ENCODE data around the gene RABEP1. TPM values are rescaled to one million over a fixed set of nuclear protein-coding genes. Genes with fewer than 3 reads are reported as not detected.

Gene RABEP1
- total RNA-seq, 2 donors from 2014 or later = 32.2 to 32.8 TPM

DNA sequence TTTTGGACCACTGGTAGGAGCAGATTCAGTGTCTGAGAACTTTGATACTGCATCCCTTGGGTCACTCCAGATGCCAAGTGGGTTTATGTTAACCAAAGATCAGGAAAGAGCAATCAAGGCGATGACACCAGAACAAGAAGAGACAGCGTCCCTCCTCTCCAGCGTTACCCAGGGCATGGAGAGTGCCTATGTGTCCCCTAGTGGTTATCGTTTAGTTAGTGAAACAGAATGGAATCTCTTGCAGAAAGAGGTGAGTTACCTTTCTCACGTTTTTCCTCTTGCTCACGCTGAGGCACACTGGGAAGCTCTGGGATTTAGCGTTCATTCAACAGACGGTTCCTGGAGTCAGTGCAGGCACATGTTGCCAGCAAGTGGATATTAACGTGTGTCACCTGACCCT, 79.3 kb downstream of the RABEP1 start:
- H3K4me1 ChIP-seq (ENCODE audit: control insufficient read depth, insufficient read depth, low read length) = peaks cover 12% of the 10 kb centered on the region

DNA sequence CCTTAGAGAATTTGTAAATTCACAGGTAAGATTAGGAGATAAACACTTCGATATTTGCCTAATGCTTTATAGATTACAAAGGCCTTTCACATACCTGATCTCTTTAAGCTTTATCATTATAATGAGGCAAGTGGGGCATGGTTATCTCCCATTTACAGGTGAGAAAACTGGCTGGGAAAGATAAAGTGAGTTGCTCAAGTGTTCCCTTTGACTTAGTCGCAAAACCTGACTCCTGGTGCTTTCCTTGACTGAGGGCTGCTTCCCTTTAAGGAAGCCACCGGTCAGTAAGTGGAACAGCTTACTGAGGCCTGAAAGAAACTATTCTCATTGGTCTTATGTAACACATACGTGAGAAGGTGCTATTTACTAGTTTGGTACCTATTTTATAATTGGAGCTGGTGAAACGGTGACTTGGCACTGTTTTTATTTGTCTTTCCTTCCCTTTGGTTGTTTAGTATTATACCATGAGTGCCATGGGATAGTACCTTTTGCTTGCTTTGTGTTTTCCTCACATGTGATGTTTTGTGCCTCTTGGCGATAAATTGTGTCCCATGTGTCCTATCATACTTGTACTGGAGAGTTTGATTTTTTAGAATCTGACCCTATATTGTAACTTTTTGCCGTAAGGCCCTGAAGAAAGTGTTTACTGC, 80.2 kb downstream of the RABEP1 start:
- Histone ChIP-seq H3K9ac (ENCODE audit: extremely low read depth, low read length, poor library complexity, severe bottlenecking) (no peak overlapping the region), H3K36me3 (ENCODE audit: control insufficient read depth, insufficient read depth, low read length) (peaks cover 48% of the 10 kb centered on the region), H3K27me3 (ENCODE audit: control insufficient read depth, insufficient read depth, low read length, poor library complexity, severe bottlenecking) (peaks cover 11% of the 10 kb centered on the region), H3K9me3 (ENCODE audit: control insufficient read depth, low read length) (no peaks in the 10 kb centered on the region), H3K27ac (ENCODE audit: low read depth, low read length) (no peak overlapping the region), H3K4me1 (ENCODE audit: control insufficient read depth, insufficient read depth, low read length) (peaks cover 12% of the 10 kb centered on the region), H3K4me3 (ENCODE audit: low read length) (no peak overlapping the region)
- Mint-ChIP-seq H3K4me3 (no peak overlapping the region), H3K27ac (peak overlapping the region; percentile 67), H3K36me3 (ENCODE audit: low read depth) (peaks cover 61% of the 10 kb centered on the region), H3K27me3 (ENCODE audit: insufficient read depth) (peaks cover 69% of the 10 kb centered on the region), H3K4me1 (peaks cover 30% of the 10 kb centered on the region), H3K9me3 (no peaks in the 10 kb centered on the region)
- WGBS, 2 experiments (ENCODE audit: insufficient coverage in 1 of 2, insufficient read length in 1 of 2) = 56 to 86% methylated on average over 3 to 7 of the region's 7 CpGs
- TF ChIP-seq, protein P1, sequence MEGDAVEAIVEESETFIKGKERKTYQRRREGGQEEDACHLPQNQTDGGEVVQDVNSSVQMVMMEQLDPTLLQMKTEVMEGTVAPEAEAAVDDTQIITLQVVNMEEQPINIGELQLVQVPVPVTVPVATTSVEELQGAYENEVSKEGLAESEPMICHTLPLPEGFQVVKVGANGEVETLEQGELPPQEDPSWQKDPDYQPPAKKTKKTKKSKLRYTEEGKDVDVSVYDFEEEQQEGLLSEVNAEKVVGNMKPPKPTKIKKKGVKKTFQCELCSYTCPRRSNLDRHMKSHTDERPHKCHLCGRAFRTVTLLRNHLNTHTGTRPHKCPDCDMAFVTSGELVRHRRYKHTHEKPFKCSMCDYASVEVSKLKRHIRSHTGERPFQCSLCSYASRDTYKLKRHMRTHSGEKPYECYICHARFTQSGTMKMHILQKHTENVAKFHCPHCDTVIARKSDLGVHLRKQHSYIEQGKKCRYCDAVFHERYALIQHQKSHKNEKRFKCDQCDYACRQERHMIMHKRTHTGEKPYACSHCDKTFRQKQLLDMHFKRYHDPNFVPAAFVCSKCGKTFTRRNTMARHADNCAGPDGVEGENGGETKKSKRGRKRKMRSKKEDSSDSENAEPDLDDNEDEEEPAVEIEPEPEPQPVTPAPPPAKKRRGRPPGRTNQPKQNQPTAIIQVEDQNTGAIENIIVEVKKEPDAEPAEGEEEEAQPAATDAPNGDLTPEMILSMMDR (conservative IDR thresholded peaks at IDR 0.05) = no peak
- DNase-seq = peak; percentile 76

More for the DNA sequence above, 79.3 kb downstream of the RABEP1 start:
- Mint-ChIP-seq H3K27ac (peak overlapping the region; percentile 67), H3K9me3 (no peaks in the 10 kb centered on the region), H3K4me1 (peaks cover 30% of the 10 kb centered on the region), H3K36me3 (ENCODE audit: low read depth) (peaks cover 64% of the 10 kb centered on the region), H3K27me3 (ENCODE audit: insufficient read depth) (peaks cover 69% of the 10 kb centered on the region), H3K4me3 (no peak overlapping the region)
- WGBS, 2 experiments (ENCODE audit: insufficient coverage in 1 of 2, insufficient read length in 1 of 2) = 77 to 86% methylated on average over 9 of the region's 9 CpGs
- no peak overlapping the region for H3K9ac ChIP-seq (ENCODE audit: extremely low read depth, low read length, poor library complexity, severe bottlenecking)
- peak; percentile 79 for DNase-seq
- H3K9me3 ChIP-seq (ENCODE audit: control insufficient read depth, low read length) = no peaks in the 10 kb centered on the region
- no peak overlapping the region for H3K27ac ChIP-seq (ENCODE audit: low read depth, low read length)
- peaks cover 47% of the 10 kb centered on the region for H3K36me3 ChIP-seq (ENCODE audit: control insufficient read depth, insufficient read depth, low read length)
- H3K27me3 ChIP-seq (ENCODE audit: control insufficient read depth, insufficient read depth, low read length, poor library complexity, severe bottlenecking) = peaks cover 11% of the 10 kb centered on the region
- peak overlapping the region; percentile 22 for H3K4me3 ChIP-seq (ENCODE audit: low read length)
- TF ChIP-seq, protein P1 (conservative IDR thresholded peaks at IDR 0.05) = peak; percentile 59

DNA sequence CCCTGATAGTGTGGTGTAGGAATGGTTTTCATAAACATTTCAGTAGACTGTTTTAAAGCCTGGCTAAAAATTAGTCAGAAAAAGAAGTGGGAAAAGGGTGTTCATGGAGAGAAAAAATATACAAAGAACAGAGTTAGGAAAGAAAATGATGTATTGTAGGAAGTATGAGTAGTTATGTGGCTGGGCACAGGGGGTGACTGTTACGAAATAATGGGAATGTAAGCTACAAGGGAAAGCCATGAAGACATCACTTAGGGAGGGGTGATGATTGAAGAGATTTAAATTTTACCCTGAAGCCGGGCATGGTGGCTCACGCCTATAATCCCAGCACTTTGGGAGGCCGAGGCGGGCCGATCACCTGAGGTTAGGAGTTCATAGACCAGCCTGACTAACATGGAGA, 82.1 kb downstream of the RABEP1 start:
- no peak overlapping the region for H3K4me3 Mint-ChIP-seq
- peaks cover 26% of the 10 kb centered on the region for H3K4me1 Mint-ChIP-seq
- H3K27me3 Mint-ChIP-seq (ENCODE audit: insufficient read depth) = peaks cover 54% of the 10 kb centered on the region
- TF ChIP-seq, protein P1 (conservative IDR thresholded peaks at IDR 0.05) = no peak
- no peaks in the 10 kb centered on the region for H3K9me3 Mint-ChIP-seq
- Histone ChIP-seq H3K27me3 (ENCODE audit: control insufficient read depth, insufficient read depth, low read length, poor library complexity, severe bottlenecking) (peaks cover 6% of the 10 kb centered on the region), H3K36me3 (ENCODE audit: control insufficient read depth, insufficient read depth, low read length) (peaks cover 44% of the 10 kb centered on the region), H3K9ac (ENCODE audit: extremely low read depth, low read length, poor library complexity, severe bottlenecking) (no peak overlapping the region), H3K4me3 (ENCODE audit: low read length) (no peak overlapping the region), H3K9me3 (ENCODE audit: control insufficient read depth, low read length) (no peaks in the 10 kb centered on the region), H3K4me1 (ENCODE audit: control insufficient read depth, insufficient read depth, low read length) (peaks cover 12% of the 10 kb centered on the region), H3K27ac (ENCODE audit: low read depth, low read length) (no peak overlapping the region)
- DNase-seq = no peak
- no peak overlapping the region for H3K27ac Mint-ChIP-seq
- 92 to 93% methylated on average over 6 of the region's 6 CpGs for WGBS, 2 experiments (ENCODE audit: insufficient coverage in 1 of 2, insufficient read length in 1 of 2)
- peaks cover 59% of the 10 kb centered on the region for H3K36me3 Mint-ChIP-seq (ENCODE audit: low read depth)
